HCT116 (cell line): ENCODE results near the gene HAND2. TPM values are rescaled to one million over a fixed set of nuclear protein-coding genes. Genes with fewer than 3 reads are reported as not detected.

Experiments used
- ATAC-seq: fragments of 200-7000 bp; cut with Tn5 transposase; 2 replicates; pipeline ENCODE4 v1.9.1; 2020; ENCODE audit warnings: mild to moderate bottlenecking, moderate library complexity
- BruUV-seq: library from RNA; stranded (reverse); fragments of 400-500 nt; replicated peaks from 2 replicates; lab custom pipeline; 2021; lab: Mats Ljungman, UMichigan
- CTCF ChIA-PET: fragments of 300-600 bp; sonication (Branson Sonifier 250); formaldehyde crosslinking; loops from one replicate; lab custom pipeline; 2021; ENCODE audit warnings: antibody characterized with exemption; lab: Charles Lee
- POLR2A ChIA-PET: fragments of 300-600, 350-600 bp; sonication (Branson Sonifier 250); formaldehyde crosslinking; loops from one replicate; lab custom pipeline; 2021; ENCODE audit warnings: antibody characterized with exemption; lab: Charles Lee
- RAD21 ChIA-PET, 2 experiments: fragments of 300-600 bp; sonication (Branson Sonifier 250); formaldehyde crosslinking; loops; one replicate each; lab custom pipeline; 2023; ENCODE audit warnings: low total read pairs in 2 of 2; ENCODE audit not compliant: uncharacterized antibody in 2 of 2, unreplicated experiment in 2 of 2, low non-redundant PET in 1 of 2; lab: Charles Lee
- DNase-seq: peaks from one replicate; pipeline ENCODE4 v3.0.0-alpha.2; 2010; ENCODE audit warnings: low read depth, low spot score
- H2AFZ ChIP-seq: fragments of 200-600 bp; shearing (Covaris generic), sonication (generic); 2 replicates; pipeline ENCODE4 v1.6.1; 2017; ENCODE audit warnings: low read depth, mixed run types, mixed read lengths, antibody characterized with exemption, low read length; ENCODE audit not compliant: poor library complexity, severe bottlenecking
- H3K27ac ChIP-seq: 2 replicates; pipeline ENCODE4 v1.5.1; 2012; ENCODE audit warnings: low read depth, low read length
- H3K27me3 ChIP-seq: fragments of 200-600 bp; sonication (generic); 2 replicates; pipeline ENCODE4 v1.6.1; 2016; ENCODE audit warnings: mixed run types, low read length, mixed read lengths; ENCODE audit not compliant: insufficient read depth
- H3K36me3 ChIP-seq, 2 experiments: fragments of 200-500 bp in 1 of 2; fragments of 200-600 bp in 1 of 2; sonication (Bioruptor generic) in 1 of 2; sonication (generic) in 1 of 2; 2 replicates each; pipeline versions ENCODE4 v1.5.1 to v1.6.1; 2014 to 2016; ENCODE audit warnings: low read length in 2 of 2, inconsistent platforms in 1 of 2, mixed read lengths in 1 of 2, mixed run types in 1 of 2; ENCODE audit not compliant: insufficient read depth in 2 of 2, control insufficient read depth in 1 of 2
- H3K4me1 ChIP-seq, 2 experiments: fragments of 200-600 bp in 1 of 2; sonication (generic) in 1 of 2; 2 replicates each; pipeline versions ENCODE4 v1.5.1 to v1.6.1; 2012 to 2017; ENCODE audit warnings: low read length in 2 of 2, inconsistent platforms in 1 of 2, mild to moderate bottlenecking in 1 of 2, mixed read lengths in 1 of 2, mixed run types in 1 of 2, moderate library complexity in 1 of 2; ENCODE audit not compliant: insufficient read depth in 2 of 2, control insufficient read depth in 1 of 2
- H3K4me2 ChIP-seq: fragments of 200-600 bp; sonication (generic); 2 replicates; pipeline ENCODE4 v1.6.1; 2017; ENCODE audit warnings: mixed run types, low read length, mixed read lengths
- H3K4me3 ChIP-seq, 2 experiments: fragments of 200-600 bp in 1 of 2; sonication (generic) in 1 of 2; replicated peaks in 1 of 2; 2 replicates each; pipeline ENCODE4 v1.5.1; 2011 to 2016; ENCODE audit warnings: low read length in 2 of 2, control low read depth in 1 of 2, low read depth in 1 of 2, mild to moderate bottlenecking in 1 of 2, mixed read lengths in 1 of 2, mixed run types in 1 of 2
- H3K79me2 ChIP-seq: fragments of 200-600 bp; sonication (generic); 2 replicates; pipeline ENCODE4 v1.6.1; 2017; ENCODE audit warnings: mild to moderate bottlenecking, mixed run types, low read length, moderate library complexity, mixed read lengths; ENCODE audit not compliant: insufficient read depth
- H3K9ac ChIP-seq: fragments of 200-600 bp; sonication (generic); 2 replicates; pipeline ENCODE4 v1.6.1; 2016; ENCODE audit warnings: low read length, mixed read lengths
- H3K9me2 ChIP-seq: fragments of 200-600 bp; sonication (generic), shearing (Covaris generic); 2 replicates; pipeline ENCODE4 v1.6.1; 2017; ENCODE audit warnings: mixed run types, mild to moderate bottlenecking, moderate library complexity; ENCODE audit not compliant: insufficient read depth
- H3K9me3 ChIP-seq, 2 experiments: fragments of 200-500 bp in 1 of 2; fragments of 200-600 bp in 1 of 2; sonication (Bioruptor generic) in 1 of 2; sonication (generic) in 1 of 2; 2 replicates each; pipeline ENCODE4 v1.6.1; 2014 to 2017; ENCODE audit warnings: low read length in 2 of 2, mixed read lengths in 2 of 2, inconsistent platforms in 1 of 2, low read depth in 1 of 2, mild to moderate bottlenecking in 1 of 2, mixed run types in 1 of 2, moderate library complexity in 1 of 2; ENCODE audit not compliant: control insufficient read depth in 1 of 2, insufficient read depth in 1 of 2
- H4K20me1 ChIP-seq: fragments of 200-600 bp; sonication (generic), shearing (Covaris generic); 2 replicates; pipeline ENCODE4 v1.6.1; 2017; ENCODE audit warnings: mixed run types, mild to moderate bottlenecking, moderate library complexity; ENCODE audit not compliant: insufficient read depth
- CBX3 ChIP-seq: IDR thresholded peaks from 2 replicates; pipeline ENCODE4 v1.6.1; 2012; ENCODE audit warnings: low read depth
- CEBPB ChIP-seq: IDR thresholded peaks from 2 replicates; pipeline ENCODE4 v1.6.1; 2012; ENCODE audit warnings: low read depth
- ELF1 ChIP-seq: IDR thresholded peaks from 2 replicates; pipeline ENCODE4 v1.6.1; 2012; ENCODE audit warnings: low read depth, borderline replicate concordance
- EZH2 ChIP-seq: fragments of 200-600 bp; sonication (generic); IDR thresholded peaks from 2 replicates; pipeline ENCODE4 v1.6.1; 2017; ENCODE audit warnings: antibody characterized with exemption, mixed run types
- FOSL1 ChIP-seq: IDR thresholded peaks from 2 replicates; pipeline ENCODE4 v1.6.1; 2012; ENCODE audit warnings: low read depth
- JUND ChIP-seq: IDR thresholded peaks from 2 replicates; pipeline ENCODE4 v1.6.1; 2012
- MAX ChIP-seq: IDR thresholded peaks from 2 replicates; pipeline ENCODE4 v1.6.1; 2012
- POLR2A ChIP-seq: IDR thresholded peaks from 2 replicates; pipeline ENCODE4 v1.7.0; 2011; ENCODE audit warnings: borderline replicate concordance; ENCODE audit not compliant: insufficient read depth, insufficient read length; ENCODE audit errors: extremely low read depth
- POLR2AphosphoS5 ChIP-seq: IDR thresholded peaks from 2 replicates; pipeline ENCODE4 v1.6.1; 2011; ENCODE audit warnings: mild to moderate bottlenecking, low read depth, low read length, moderate library complexity
- REST ChIP-seq: IDR thresholded peaks from 2 replicates; pipeline ENCODE4 v1.6.1; 2012; ENCODE audit warnings: low read depth
- SP1 ChIP-seq: IDR thresholded peaks from 2 replicates; pipeline ENCODE4 v1.6.1; 2012; ENCODE audit warnings: low read depth
- TCF7L2 ChIP-seq: IDR thresholded peaks from 2 replicates; pipeline ENCODE4 v1.7.0; 2011; ENCODE audit warnings: borderline replicate concordance, inconsistent platforms; ENCODE audit not compliant: insufficient read depth, insufficient read length; ENCODE audit errors: extremely low read depth
- ZBTB33 ChIP-seq: IDR thresholded peaks from 2 replicates; pipeline ENCODE4 v1.6.1; 2011; ENCODE audit warnings: mild to moderate bottlenecking, low read length, moderate library complexity; ENCODE audit not compliant: insufficient replicate concordance; ENCODE audit errors: extremely low read depth
- intact Hi-C: fragments of 100-400 bp; cut with micrococcal nuclease; formaldehyde crosslinking; loops from 2 replicates; pipeline ENCODE4 v1.10.0; 2022
- total RNA-seq: library from RNA; stranded (reverse); gene quantifications from one replicate; pipeline ENCODE4 v1.2.1, GENCODE V29; 2021; ENCODE audit not compliant: unreplicated experiment

The HAND2 gene
- total RNA-seq, 1 experiment from 2014 or later, result not detected

- no TSS peak for BruUV-seq
Observed at GRCh38 chr4:173520921-173521466, 9.0 kb downstream of the HAND2 start.

GRCh38 chr4:173519111-173520101, 10.6 kb downstream of the HAND2 start:
- H3K9ac ChIP-seq, result no peak overlapping the region
- POLR2A ChIA-PET, result no interaction called here
- BruUV-seq, result no TSS peak
- H3K9me2 ChIP-seq, result no peaks in the 10 kb centered on the region
- no peaks in the 10 kb centered on the region for H3K4me1 ChIP-seq
- RAD21 ChIA-PET, result no interaction called here
- DNase-seq (no peak), ATAC-seq (no peak)
- H4K20me1 ChIP-seq, result no peaks in the 10 kb centered on the region
- no peak overlapping the region for H2AFZ ChIP-seq
- no peak overlapping the region for H3K4me3 ChIP-seq
- CTCF ChIA-PET, result no interaction called here
- peaks cover 10% of the 10 kb centered on the region; the same call in 1 of the 2 replicates for H3K27me3 ChIP-seq
- H3K79me2 ChIP-seq, result no peaks in the 10 kb centered on the region
- H3K27ac ChIP-seq, result no peak overlapping the region
- H3K4me2 ChIP-seq, result no peak overlapping the region
- intact Hi-C loops, result no loop called here
- H3K36me3 ChIP-seq, result no peaks in the 10 kb centered on the region
- no peaks in the 10 kb centered on the region for H3K9me3 ChIP-seq
- TF ChIP-seq TCF7L2, result no peak
- TF ChIP-seq CBX3, result no peak
- TF ChIP-seq MAX, result no peak
- TF ChIP-seq REST, result no peak
- TF ChIP-seq ZBTB33, result no peak
- TF ChIP-seq CEBPB, result no peak
- TF ChIP-seq ELF1, result no peak
- no peak for TF ChIP-seq JUND
- TF ChIP-seq SP1, result no peak
- no peak for TF ChIP-seq POLR2AphosphoS5
- no peak for TF ChIP-seq POLR2A
- no peak for TF ChIP-seq EZH2
- no peak for TF ChIP-seq FOSL1

More at GRCh38 chr4:173520921-173521466, 9.0 kb downstream of the HAND2 start:
- Histone ChIP-seq H4K20me1 (no peaks in the 10 kb centered on the region), H3K27ac (no peak overlapping the region), H3K27me3 (no peaks in the 10 kb centered on the region), H3K9ac (no peak overlapping the region), H3K4me3 (no peak overlapping the region), H3K4me1 (no peaks in the 10 kb centered on the region), H3K36me3 (no peaks in the 10 kb centered on the region), H3K9me3 (no peaks in the 10 kb centered on the region), H3K9me2 (no peaks in the 10 kb centered on the region), H3K4me2 (no peak overlapping the region), H2AFZ (no peak overlapping the region), H3K79me2 (no peaks in the 10 kb centered on the region)
- CTCF ChIA-PET, result no interaction called here
- intact Hi-C loops, result no loop called here
- no peak for TF ChIP-seq CBX3
- no peak for ATAC-seq
- RAD21 ChIA-PET, result no interaction called here
- no peak for DNase-seq
- POLR2A ChIA-PET, result no interaction called here
